Measurements from ENCODE around the gene MOCS1. TPM values are rescaled to one million over a fixed set of nuclear protein-coding genes. Genes with fewer than 3 reads are reported as not detected.

MOCS1 gene
- total and polyA plus RNA-seq, 9 of the 15 experiments (the other 6 are each of a cell fraction or from before 2014, with no cell fraction given), result 0.69 to 12.7 (median 8.7) TPM

- peak; percentile 26 for FAIRE-seq
- Histone ChIP-seq H2AFZ (ENCODE audit: low read depth, low read length) (no peak overlapping the region), H3K9ac (ENCODE audit: insufficient read depth in 1 of 2, low read depth in 2 of 2, low read length in 2 of 2) (no peak overlapping the region), H3K27ac (ENCODE audit: extremely low read depth, low read depth, low read length) (no peak overlapping the region), H3K79me2 (ENCODE audit: control insufficient read depth, insufficient read depth, low read length) (no peaks in the 10 kb centered on the region), H4K20me1 (replicated peaks; ENCODE audit: control insufficient read depth, insufficient read depth, low read length) (no peaks in the 10 kb centered on the region), H3K4me2 (ENCODE audit: insufficient read depth, low read length) (no peak overlapping the region), H3K36me3 (ENCODE audit: control insufficient read depth, insufficient read depth, low read length) (no peaks in the 10 kb centered on the region), H3K4me3 (no peak overlapping the region), H3K4me1 (replicated peaks in 1 of 2; ENCODE audit: control insufficient read depth in 2 of 2, insufficient read depth in 2 of 2, low read length in 2 of 2) (peaks cover 0 to 13% of the 10 kb centered on the region in 2 experiments; a peak in 4 of 5 replicates), H3K27me3 (ENCODE audit: control insufficient read depth in 2 of 2, insufficient read depth in 2 of 2, low read length in 2 of 2) (no peaks in the 10 kb centered on the region), H3K9me1 (ENCODE audit: control insufficient read depth, insufficient read depth, low read length) (no peaks in the 10 kb centered on the region), H3K9me3 (replicated peaks; ENCODE audit: control insufficient read depth, insufficient read depth, low read depth, low read length) (no peaks in the 10 kb centered on the region)
- no TSS peak for BruUV-seq (replicated peaks)
- intact Hi-C loops (cut with micrococcal nuclease), result no loop called here
- in situ Hi-C loops (cut with MboI), result no loop called here
- ChIA-PET CTCF (ENCODE audit: low intra/inter-chr PET ratio) (no interaction called here), POLR2A (no interaction called here)
- no peak for DNase-seq (ENCODE audit: extremely low read depth in 1 of 4, low spot score in 3 of 4)
- no peak for TF ChIP-seq ZBTB40 (IDR thresholded peaks at IDR 0.05)
- no peak for TF ChIP-seq ZBTB40 (CRISPR knock-in tag; IDR thresholded peaks at IDR 0.05)
- no peak for TF ChIP-seq RNF219 (CRISPR knock-in tag; IDR thresholded peaks at IDR 0.05)
- no peak for TF ChIP-seq STAT6 (CRISPR knock-in tag; IDR thresholded peaks at IDR 0.05)
- no peak for TF ChIP-seq ZNF551 (CRISPR knock-in tag; IDR thresholded peaks at IDR 0.05)
- no peak for TF ChIP-seq SP1 (CRISPR knock-in tag; IDR thresholded peaks at IDR 0.05)
- 12% methylated on average over 5 of the region's 5 CpGs for WGBS (ENCODE audit: insufficient coverage, low coverage, missing lambda C conversion rate)
- ATAC-seq, result no peak
Observed at GRCh38 chr6:39951191-39951590, 16.9 kb upstream of the MOCS1 start.
